Heart right ventricle (tissue), 16 donors: ENCODE results near the gene AMACR. TPM values are rescaled to one million over a fixed set of nuclear protein-coding genes. Genes with fewer than 3 reads are reported as not detected.

Experiments used
- ATAC-seq, 8 donors: fragments of 200-7000 bp; cut with Tn5 transposase; one replicate each; pipeline ENCODE4 v1.9.1; 2020; ENCODE audit warnings: mild to moderate bottlenecking in 8 of 8, moderate library complexity in 8 of 8, moderate number of reproducible peaks in 1 of 8
- DNase-seq, 2 donors: peaks; one replicate each; pipeline ENCODE4 v3.0.0-alpha.2; 2020
- H3K27ac ChIP-seq, 10 donors: fragments of 200-600 bp; sonication (generic) in 2 of 10; one replicate each; pipeline versions ENCODE4 v1.5.0 to v1.8.0; 2020 to 2022; ENCODE audit warnings: mild to moderate bottlenecking in 3 of 10
- H3K27me3 ChIP-seq, 7 donors: fragments of 200-600 bp; one replicate each; pipeline ENCODE4 v1.8.0; 2021 to 2022; ENCODE audit warnings: mild to moderate bottlenecking in 2 of 7
- H3K36me3 ChIP-seq, 9 donors: fragments of 200-600 bp; sonication (generic) in 1 of 9; one replicate each; pipeline versions ENCODE4 v1.5.0 to v1.8.0; 2020 to 2022; ENCODE audit warnings: mild to moderate bottlenecking in 2 of 9
- H3K4me1 ChIP-seq, 9 donors: fragments of 200-600 bp; sonication (generic) in 1 of 9; one replicate each; pipeline versions ENCODE4 v1.5.0 to v1.8.0; 2020 to 2022; ENCODE audit warnings: mild to moderate bottlenecking in 4 of 9
- H3K4me3 ChIP-seq, 10 donors: fragments of 200-600 bp; sonication (generic) in 2 of 10; one replicate each; pipeline versions ENCODE4 v1.5.0 to v1.8.0; 2020 to 2022; ENCODE audit warnings: mild to moderate bottlenecking in 7 of 10, moderate library complexity in 2 of 10
- H3K9me3 ChIP-seq, 11 donors: fragments of 200-600 bp in 10 of 11; sonication (generic) in 2 of 11; one replicate each; pipeline versions ENCODE4 v1.5.0 to v1.8.0; 2013 to 2022; ENCODE audit warnings: mild to moderate bottlenecking in 2 of 11, control low read depth in 1 of 11, moderate library complexity in 1 of 11
- WGBS, 2 donors: extraction: QIAGEN DNeasy Blood & Tissue Kit; methylation state at CpG; one replicate each; pipeline ENCODE4 v1.1.7; 2013; ENCODE audit warnings: inconsistent platforms in 1 of 2; 5-methylcytosine and 5-hydroxymethylcytosine counted together
- intact Hi-C, 10 donors: fragments of 100-400 bp; cut with DNase I; formaldehyde crosslinking; loops; one replicate each; pipeline versions ENCODE4 v1.11.1 to v1.14.2; 2022
- polyA plus RNA-seq, 2 donors: library from polyadenylated mRNA; stranded (reverse); fragments of 200-250 nt; gene quantifications; one replicate each; pipeline ENCODE4 v1.2.3, GENCODE V29; 2013
- total RNA-seq, 10 donors: library from RNA; stranded (reverse); fragmentation: NEBNext Ultra II Directional in 3 of 10; extraction: Animal tissue kit (Norgen Biotek cat#: 25700) in 3 of 10; gene quantifications; one replicate each; pipeline versions ENCODE4 v1.2.1 to v1.2.4, GENCODE V29; 2021 to 2023
- TF ChIP-seq, protein P1 (sequence below), 9 donors: fragments of 200-600 bp; sonication (generic) in 2 of 9; IDR thresholded peaks; one replicate each; pipeline versions ENCODE4 v1.5.0 to v1.8.0; 2021 to 2022; ENCODE audit warnings: antibody characterized with exemption in 9 of 9, mild to moderate bottlenecking in 5 of 9, moderate library complexity in 1 of 9
- donor health status: Arrhythmogenic right ventricular cardiomyopathy.
- donor health status: ischemic (EF 13 %, LVEDD 7.1; RV severe dilation, severe dysfunction).
- donor health status: healthy with polysubstance abuse.
- donor health status: DM: no; HTN: yes; CAD: no.
- donor health status: DM: no; HTN: no; CAD: no.
- donor health status: ischemic (EF 25% LVEDD 6.9; RV normal size, moderate dysfunction).
- donor health status: ischemic (EF 25% LVEDD 5.7; RV mildly dilated, moderate dysfunction).
- donor health status: healthy.
- donor health status: DM: yes; HTN: yes; CAD: no.
- donor health status: Ischemic cardiomyopathy.
- donor health status: ischemic (EF 35%, LVEDD 5.7; RV mildly dilated, moderate dysfunction).
- donor health status: nonischemic (EF 11% LVEDD 7.7; RV severe dilation, severe dysfunction).
- donor health status: DM: yes; HTN: yes; CAD: no.
- donor health status: PGD.
- donor health status: ischemic (EF 29% LVEDD 5.4; RV normal size, mild dysfunction).
- donor health status: nonischemic (EF 23%, LVEDD 6.1; RV moderate dilation, normal function).

Gene AMACR
- total and polyA plus RNA-seq, 12 donors: 3.0 to 16.2 (median 8.8) TPM

GRCh38 chr5:34021334-34021733 lies 13.5 kb upstream of the AMACR start:
- Histone ChIP-seq H3K36me3 (peaks cover 0 to 20% (median 0%) of the 10 kb centered on the region in 9 donors), H3K27ac (peak overlapping the region in 1 of 10 donors; percentile 7), H3K9me3 (no peaks in the 10 kb centered on the region), H3K4me1 (peaks cover 0 to 20% (median 6%) of the 10 kb centered on the region in 9 donors), H3K4me3 (no peak overlapping the region), H3K27me3 (no peaks in the 10 kb centered on the region)
- no peak for DNase-seq
- no peak for ATAC-seq
- intact Hi-C loops: no loop called here
- 67 to 72% methylated on average over 2 of the region's 2 CpGs for WGBS, 2 donors
- TF ChIP-seq, protein P1, sequence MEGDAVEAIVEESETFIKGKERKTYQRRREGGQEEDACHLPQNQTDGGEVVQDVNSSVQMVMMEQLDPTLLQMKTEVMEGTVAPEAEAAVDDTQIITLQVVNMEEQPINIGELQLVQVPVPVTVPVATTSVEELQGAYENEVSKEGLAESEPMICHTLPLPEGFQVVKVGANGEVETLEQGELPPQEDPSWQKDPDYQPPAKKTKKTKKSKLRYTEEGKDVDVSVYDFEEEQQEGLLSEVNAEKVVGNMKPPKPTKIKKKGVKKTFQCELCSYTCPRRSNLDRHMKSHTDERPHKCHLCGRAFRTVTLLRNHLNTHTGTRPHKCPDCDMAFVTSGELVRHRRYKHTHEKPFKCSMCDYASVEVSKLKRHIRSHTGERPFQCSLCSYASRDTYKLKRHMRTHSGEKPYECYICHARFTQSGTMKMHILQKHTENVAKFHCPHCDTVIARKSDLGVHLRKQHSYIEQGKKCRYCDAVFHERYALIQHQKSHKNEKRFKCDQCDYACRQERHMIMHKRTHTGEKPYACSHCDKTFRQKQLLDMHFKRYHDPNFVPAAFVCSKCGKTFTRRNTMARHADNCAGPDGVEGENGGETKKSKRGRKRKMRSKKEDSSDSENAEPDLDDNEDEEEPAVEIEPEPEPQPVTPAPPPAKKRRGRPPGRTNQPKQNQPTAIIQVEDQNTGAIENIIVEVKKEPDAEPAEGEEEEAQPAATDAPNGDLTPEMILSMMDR (IDR thresholded peaks at IDR 0.05): no peak

GRCh38 chr5:34020726-34021125 lies 12.9 kb upstream of the AMACR start:
- Histone ChIP-seq H3K4me1 (peaks cover 0 to 20% (median 6%) of the 10 kb centered on the region in 9 donors), H3K36me3 (peaks cover 0 to 20% (median 0%) of the 10 kb centered on the region in 9 donors), H3K27ac (no peak overlapping the region), H3K27me3 (no peaks in the 10 kb centered on the region), H3K4me3 (no peak overlapping the region), H3K9me3 (no peaks in the 10 kb centered on the region)
- 98 to 100% methylated on average over 1 of the region's 1 CpG for WGBS, 2 donors
- no peak for DNase-seq
- ATAC-seq: no peak
- intact Hi-C loops: no loop called here
- TF ChIP-seq, protein P1 (IDR thresholded peaks at IDR 0.05): no peak

GRCh38 chr5:34017254-34017653 lies 9.4 kb upstream of the AMACR start:
- TF ChIP-seq, protein P1 (IDR thresholded peaks at IDR 0.05): no peak
- intact Hi-C loops: no loop called here
- no peak for DNase-seq
- H3K4me1 ChIP-seq: peaks cover 0 to 22% (median 9%) of the 10 kb centered on the region in 9 donors
- peaks cover 0 to 8% (median 0%) of the 10 kb centered on the region in 9 donors for H3K36me3 ChIP-seq
- H3K27me3 ChIP-seq: no peaks in the 10 kb centered on the region
- no peak for ATAC-seq
- H3K9me3 ChIP-seq: no peaks in the 10 kb centered on the region
- WGBS, 2 donors: 92 to 96% methylated on average over 2 of the region's 2 CpGs
- no peak overlapping the region for H3K4me3 ChIP-seq
- no peak overlapping the region for H3K27ac ChIP-seq

GRCh38 chr5:34016750-34017149 lies 8.9 kb upstream of the AMACR start:
- TF ChIP-seq, protein P1 (IDR thresholded peaks at IDR 0.05): no peak
- Histone ChIP-seq H3K27me3 (no peaks in the 10 kb centered on the region), H3K4me1 (peaks cover 0 to 17% (median 6%) of the 10 kb centered on the region in 9 donors), H3K36me3 (peaks cover 0 to 8% (median 0%) of the 10 kb centered on the region in 9 donors), H3K4me3 (no peak overlapping the region), H3K9me3 (no peaks in the 10 kb centered on the region), H3K27ac (no peak overlapping the region)
- WGBS, 2 donors: 94 to 97% methylated on average over 2 of the region's 2 CpGs
- intact Hi-C loops: no loop called here
- ATAC-seq (no peak), DNase-seq (no peak)
